WTC11 (cell line): ENCODE measurements around the gene GPX4. TPM values are rescaled to one million over a fixed set of nuclear protein-coding genes. Genes with fewer than 3 reads are reported as not detected.

Experiments used
- ATAC-seq: fragments of 200-7000 bp; cut with Tn5 transposase; 2 replicates; pipeline ENCODE4 v1.10.0; 2021; ENCODE audit warnings: mild to moderate bottlenecking, moderate library complexity
- CTCF ChIA-PET: fragments of 300-600 bp; sonication (Branson Sonifier 250); formaldehyde crosslinking; loops from one replicate; lab custom pipeline; 2021; ENCODE audit warnings: antibody characterized with exemption; lab: Charles Lee
- POLR2A ChIA-PET: fragments of 350-600 bp; sonication (Branson Sonifier 250); formaldehyde crosslinking; loops from one replicate; lab custom pipeline; 2021; ENCODE audit warnings: antibody characterized with exemption; lab: Charles Lee
- DNase-seq: peaks from one replicate; pipeline ENCODE4 v3.0.0; 2021; ENCODE audit warnings: low spot score
- H3K27ac Mint-ChIP-seq: 2 replicates; pipeline ENCODE4 v1.8.0; 2021; ENCODE audit warnings: mixed read lengths
- H3K27me3 Mint-ChIP-seq: 2 replicates; pipeline ENCODE4 v1.8.0; 2021; ENCODE audit warnings: low read depth, mild to moderate bottlenecking, moderate library complexity, mixed read lengths
- H3K36me3 Mint-ChIP-seq: 2 replicates; pipeline ENCODE4 v1.8.0; 2021; ENCODE audit warnings: mixed read lengths
- H3K4me1 Mint-ChIP-seq: 2 replicates; pipeline ENCODE4 v1.8.0; 2022; ENCODE audit warnings: mixed read lengths
- H3K4me3 Mint-ChIP-seq: 2 replicates; pipeline ENCODE4 v1.8.0; 2021; ENCODE audit warnings: mild to moderate bottlenecking, moderate library complexity, mixed read lengths
- H3K9me3 Mint-ChIP-seq: 2 replicates; pipeline ENCODE4 v1.8.0; 2021; ENCODE audit warnings: mixed read lengths
- ATF2 ChIP-seq: sonication (generic); formaldehyde crosslinking; IDR thresholded peaks from 2 replicates; pipeline ENCODE4 v1.8.1; 2022; ENCODE audit warnings: low read depth, missing genetic modification reagents, borderline replicate concordance
- CDX4 ChIP-seq: fragments of 250-450 bp; sonication (Bioruptor Pico); IDR thresholded peaks from 2 replicates; pipeline ENCODE4 v1.9.0; 2021; ENCODE audit warnings: moderate library complexity, mild to moderate bottlenecking, inconsistent platforms, borderline replicate concordance
- E2F4 ChIP-seq: sonication (generic); formaldehyde crosslinking; IDR thresholded peaks from 2 replicates; pipeline ENCODE4 v1.8.1; 2022; ENCODE audit warnings: low read depth, mild to moderate bottlenecking, moderate library complexity, missing genetic modification reagents, borderline replicate concordance
- ELF4 ChIP-seq: sonication (generic); formaldehyde crosslinking; IDR thresholded peaks from 2 replicates; pipeline ENCODE4 v1.8.1; 2022; ENCODE audit warnings: low read depth, mild to moderate bottlenecking, moderate library complexity, missing genetic modification reagents
- JAZF1 ChIP-seq: fragments of 250-450 bp; sonication (Bioruptor Pico); IDR thresholded peaks from 2 replicates; pipeline ENCODE4 v1.9.0; 2021; ENCODE audit warnings: moderate library complexity, mild to moderate bottlenecking, inconsistent platforms
- KAT7 ChIP-seq: sonication (generic); formaldehyde crosslinking; IDR thresholded peaks from 2 replicates; pipeline ENCODE4 v1.8.1; 2023; ENCODE audit warnings: missing genetic modification reagents, mild to moderate bottlenecking, borderline replicate concordance
- MYBL2 ChIP-seq: sonication (generic); formaldehyde crosslinking; IDR thresholded peaks from 2 replicates; pipeline ENCODE4 v1.8.1; 2023; ENCODE audit warnings: mild to moderate bottlenecking, moderate library complexity, missing genetic modification reagents
- NFE2L1 ChIP-seq: sonication (generic); formaldehyde crosslinking; IDR thresholded peaks from 2 replicates; pipeline ENCODE4 v1.8.1; 2023; ENCODE audit warnings: missing genetic modification reagents
- NR3C1 ChIP-seq: sonication (generic); formaldehyde crosslinking; conservative IDR thresholded peaks from 2 replicates; pipeline ENCODE4 v1.8.1; 2023; ENCODE audit warnings: low read depth, mild to moderate bottlenecking, missing genetic modification reagents
- SMAD4 ChIP-seq: sonication (generic); formaldehyde crosslinking; IDR thresholded peaks from 2 replicates; pipeline ENCODE4 v1.8.0; 2022; ENCODE audit warnings: mild to moderate bottlenecking, missing genetic modification reagents
- TEAD4 ChIP-seq: sonication (generic); formaldehyde crosslinking; IDR thresholded peaks from 2 replicates; pipeline ENCODE4 v1.8.0; 2022; ENCODE audit warnings: mild to moderate bottlenecking, missing genetic modification reagents
- ZBTB21 ChIP-seq: sonication (generic); formaldehyde crosslinking; IDR thresholded peaks from 2 replicates; pipeline ENCODE4 v1.8.1; 2023; ENCODE audit warnings: mild to moderate bottlenecking, missing genetic modification reagents, borderline replicate concordance
- ZNF121 ChIP-seq: sonication (generic); formaldehyde crosslinking; IDR thresholded peaks from 2 replicates; pipeline ENCODE4 v1.8.0; 2023; ENCODE audit warnings: missing genetic modification reagents
- ZNF396 ChIP-seq: fragments of 250-450 bp; sonication (Bioruptor Pico); IDR thresholded peaks from 2 replicates; pipeline ENCODE4 v1.8.0; 2021; ENCODE audit warnings: mild to moderate bottlenecking, moderate library complexity, borderline replicate concordance
- ZSCAN18 ChIP-seq: fragments of 250-450 bp; sonication (Bioruptor Pico); IDR thresholded peaks from 2 replicates; pipeline ENCODE4 v2.1.2; 2022; ENCODE audit warnings: mild to moderate bottlenecking, moderate library complexity
- total RNA-seq: library from RNA; stranded (reverse); gene quantifications from 3 replicates; pipeline ENCODE4 v1.2.3, GENCODE V29; 2021
- TF ChIP-seq, protein P1 (sequence below): sonication (generic); formaldehyde crosslinking; IDR thresholded peaks from 2 replicates; pipeline ENCODE4 v1.8.1; 2022; ENCODE audit warnings: mild to moderate bottlenecking, missing genetic modification reagents, moderate library complexity, borderline replicate concordance
- TF ChIP-seq, protein P2 (sequence below): sonication (generic); formaldehyde crosslinking; IDR thresholded peaks from 2 replicates; pipeline ENCODE4 v1.8.1; 2022; ENCODE audit warnings: mild to moderate bottlenecking, moderate library complexity, missing genetic modification reagents
- TF ChIP-seq, protein P3 (sequence below): sonication (generic); formaldehyde crosslinking; IDR thresholded peaks from 2 replicates; pipeline ENCODE4 v1.8.0; 2022; ENCODE audit warnings: mild to moderate bottlenecking, missing genetic modification reagents
- TF ChIP-seq, protein P4 (sequence below): sonication (generic); formaldehyde crosslinking; IDR thresholded peaks from 2 replicates; pipeline ENCODE4 v1.8.1; 2022; ENCODE audit warnings: missing genetic modification reagents, borderline replicate concordance

GPX4 gene
- total RNA-seq, 1 experiment from 2014 or later = 363 TPM

GRCh38 chr19:1068009-1069001 lies 35.5 kb upstream of the GPX4 start (continued):
- TF ChIP-seq KAT7 (CRISPR knock-in tag) (no peak), TEAD4 (CRISPR knock-in tag) (no peak), ELF4 (CRISPR knock-in tag) (no peak), MYBL2 (no peak), ATF2 (no peak), ZNF121 (CRISPR knock-in tag) (no peak), CDX4 (no peak)
- TF ChIP-seq, protein P1, sequence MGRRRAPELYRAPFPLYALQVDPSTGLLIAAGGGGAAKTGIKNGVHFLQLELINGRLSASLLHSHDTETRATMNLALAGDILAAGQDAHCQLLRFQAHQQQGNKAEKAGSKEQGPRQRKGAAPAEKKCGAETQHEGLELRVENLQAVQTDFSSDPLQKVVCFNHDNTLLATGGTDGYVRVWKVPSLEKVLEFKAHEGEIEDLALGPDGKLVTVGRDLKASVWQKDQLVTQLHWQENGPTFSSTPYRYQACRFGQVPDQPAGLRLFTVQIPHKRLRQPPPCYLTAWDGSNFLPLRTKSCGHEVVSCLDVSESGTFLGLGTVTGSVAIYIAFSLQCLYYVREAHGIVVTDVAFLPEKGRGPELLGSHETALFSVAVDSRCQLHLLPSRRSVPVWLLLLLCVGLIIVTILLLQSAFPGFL (CRISPR knock-in tag) = no peak

DNA sequence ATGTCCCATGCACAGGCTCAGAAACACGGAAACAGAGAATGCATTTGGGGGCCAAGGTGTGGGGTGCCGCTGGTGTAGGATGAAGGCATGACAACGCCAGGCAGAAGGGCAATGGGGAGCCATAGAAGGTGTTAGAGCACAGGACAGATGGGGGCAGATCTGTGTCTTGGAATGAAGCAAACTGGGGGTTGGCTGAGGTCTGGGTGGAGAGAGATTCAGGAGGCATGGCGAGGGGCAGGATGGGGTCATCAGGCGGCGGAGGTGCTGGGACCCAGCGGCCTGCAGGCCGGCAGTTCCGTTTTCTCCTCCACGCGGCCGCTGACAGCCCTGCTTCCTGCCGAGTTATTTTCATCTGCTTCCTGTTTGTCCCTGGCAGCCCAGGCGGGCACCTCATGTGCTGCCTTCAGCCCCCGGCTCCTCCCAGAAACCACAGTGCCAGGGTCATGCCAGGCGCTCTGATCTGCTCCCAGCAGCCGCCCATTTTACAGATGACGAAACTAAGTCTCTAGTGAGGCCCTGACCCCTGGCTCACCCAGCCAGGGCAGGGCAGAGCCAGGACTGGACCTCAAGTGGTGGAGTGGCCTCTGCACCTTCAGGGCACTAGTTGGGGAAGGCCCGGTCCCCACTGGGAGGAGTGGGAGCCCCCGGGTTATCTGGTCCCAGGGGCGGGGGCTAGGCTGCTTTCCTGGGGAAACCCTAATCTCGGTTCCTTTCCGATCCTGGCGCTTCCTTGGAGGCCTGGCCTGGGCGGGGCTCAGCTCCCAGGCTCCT lies 34.6 kb upstream of the GPX4 start:
- ATAC-seq (no peak), DNase-seq (no peak)
- H3K4me3 Mint-ChIP-seq = peak overlapping the region; percentile 33; the same call in 1 of the 2 replicates
- CTCF ChIA-PET = interaction anchor here (2.0 to 7.5 kb wide), 2 partner anchors 12 to 29 kb away, joined by 11 to 109 read pairs; partner anchors contain the start of gene ABCA7
- peaks cover 37% of the 10 kb centered on the region for H3K27me3 Mint-ChIP-seq
- TF ChIP-seq SMAD4 (CRISPR knock-in tag) (no peak), ZNF396 (no peak), NFE2L1 (CRISPR knock-in tag) (no peak), E2F4 (CRISPR knock-in tag) (no peak)
- TF ChIP-seq, protein P2, sequence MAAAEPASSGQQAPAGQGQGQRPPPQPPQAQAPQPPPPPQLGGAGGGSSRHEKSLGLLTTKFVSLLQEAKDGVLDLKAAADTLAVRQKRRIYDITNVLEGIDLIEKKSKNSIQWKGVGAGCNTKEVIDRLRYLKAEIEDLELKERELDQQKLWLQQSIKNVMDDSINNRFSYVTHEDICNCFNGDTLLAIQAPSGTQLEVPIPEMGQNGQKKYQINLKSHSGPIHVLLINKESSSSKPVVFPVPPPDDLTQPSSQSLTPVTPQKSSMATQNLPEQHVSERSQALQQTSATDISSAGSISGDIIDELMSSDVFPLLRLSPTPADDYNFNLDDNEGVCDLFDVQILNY (CRISPR knock-in tag) = 0 out of 2 replicates have a peak, but pooled peaks have one; percentile 17
- H3K36me3 Mint-ChIP-seq = no peaks in the 10 kb centered on the region
- H3K27ac Mint-ChIP-seq = 0 out of 2 replicates have a peak overlapping the region, but pooled peaks have one; percentile 45
- POLR2A ChIA-PET = interaction anchor here (0.6 kb wide), 1 partner anchor 303 kb away, joined by 4 read pairs; no protein-coding TSS in a partner anchor
- peaks cover 17% of the 10 kb centered on the region for H3K4me1 Mint-ChIP-seq
- H3K9me3 Mint-ChIP-seq = no peaks in the 10 kb centered on the region

DNA sequence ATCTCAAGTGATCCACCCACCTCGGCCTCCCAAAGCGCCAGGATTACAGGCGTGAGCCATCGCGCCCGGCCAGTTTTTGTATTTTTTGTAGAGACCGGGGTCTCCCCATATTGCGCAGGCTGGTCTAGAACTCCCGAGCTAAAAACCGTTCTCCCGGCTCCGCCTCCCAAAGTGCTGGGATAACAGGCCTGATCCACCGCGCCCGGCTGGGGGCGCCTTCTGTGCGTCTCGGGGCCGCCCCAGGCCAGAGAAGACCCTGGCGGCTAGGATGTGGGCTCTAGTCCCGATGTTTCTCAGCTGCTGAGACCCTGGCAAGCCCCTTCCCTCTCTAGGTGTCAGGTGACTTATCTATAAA lies 33.2 kb upstream of the GPX4 start:
- ATAC-seq (peak; percentile 49), DNase-seq (peak; percentile 77)
- Mint-ChIP-seq H3K4me1 (peaks cover 11% of the 10 kb centered on the region), H3K27me3 (peaks cover 29% of the 10 kb centered on the region), H3K4me3 (peak overlapping the region; percentile 52), H3K9me3 (no peaks in the 10 kb centered on the region), H3K27ac (no peak overlapping the region), H3K36me3 (peaks cover 2% of the 10 kb centered on the region)
- POLR2A ChIA-PET = interaction anchor here (0.6 to 2.4 kb wide), 11 partner anchors 8 to 711 kb away, joined by 3 to 22 read pairs (median 4); partner anchors contain the start of gene ABCA7
- CTCF ChIA-PET = interaction anchor here (0.6 to 2.6 kb wide), 20 partner anchors 8 to 1892 kb away, joined by 3 to 45 read pairs (median 6); partner anchors contain the start of genes ABCA7, CNN2 and GPX4
- TF ChIP-seq ZBTB21 (CRISPR knock-in tag) = no peak
- TF ChIP-seq, protein P3, sequence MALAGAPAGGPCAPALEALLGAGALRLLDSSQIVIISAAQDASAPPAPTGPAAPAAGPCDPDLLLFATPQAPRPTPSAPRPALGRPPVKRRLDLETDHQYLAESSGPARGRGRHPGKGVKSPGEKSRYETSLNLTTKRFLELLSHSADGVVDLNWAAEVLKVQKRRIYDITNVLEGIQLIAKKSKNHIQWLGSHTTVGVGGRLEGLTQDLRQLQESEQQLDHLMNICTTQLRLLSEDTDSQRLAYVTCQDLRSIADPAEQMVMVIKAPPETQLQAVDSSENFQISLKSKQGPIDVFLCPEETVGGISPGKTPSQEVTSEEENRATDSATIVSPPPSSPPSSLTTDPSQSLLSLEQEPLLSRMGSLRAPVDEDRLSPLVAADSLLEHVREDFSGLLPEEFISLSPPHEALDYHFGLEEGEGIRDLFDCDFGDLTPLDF = no peak
- no peak for TF ChIP-seq ZSCAN18
- TF ChIP-seq ZNF396 = no peak
- TF ChIP-seq MYBL2 = no peak
- TF ChIP-seq, protein P4, sequence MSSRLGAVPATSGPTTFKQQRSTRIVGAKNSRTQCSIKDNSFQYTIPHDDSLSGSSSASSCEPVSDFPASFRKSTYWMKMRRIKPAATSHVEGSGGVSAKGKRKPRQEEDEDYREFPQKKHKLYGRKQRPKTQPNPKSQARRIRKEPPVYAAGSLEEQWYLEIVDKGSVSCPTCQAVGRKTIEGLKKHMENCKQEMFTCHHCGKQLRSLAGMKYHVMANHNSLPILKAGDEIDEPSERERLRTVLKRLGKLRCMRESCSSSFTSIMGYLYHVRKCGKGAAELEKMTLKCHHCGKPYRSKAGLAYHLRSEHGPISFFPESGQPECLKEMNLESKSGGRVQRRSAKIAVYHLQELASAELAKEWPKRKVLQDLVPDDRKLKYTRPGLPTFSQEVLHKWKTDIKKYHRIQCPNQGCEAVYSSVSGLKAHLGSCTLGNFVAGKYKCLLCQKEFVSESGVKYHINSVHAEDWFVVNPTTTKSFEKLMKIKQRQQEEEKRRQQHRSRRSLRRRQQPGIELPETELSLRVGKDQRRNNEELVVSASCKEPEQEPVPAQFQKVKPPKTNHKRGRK (CRISPR knock-in tag) = no peak
- no peak for TF ChIP-seq NR3C1 (CRISPR knock-in tag)
- no peak for TF ChIP-seq JAZF1
